Measurements from ENCODE around the gene CTCF.

CTCF gene

GRCh38 chr16:67661886-67662652, 99.7 kb downstream of the CTCF start:
- DNase-seq (ENCODE audit: low read depth, low spot score) = no peak
- ChIA-PET POLR2A (no interaction called here), CTCF (interaction anchor here (1.2 to 19.0 kb wide), 6 partner anchors 10 to 267 kb away, joined by 3 to 605 read pairs (median 16); partner anchors contain the start of genes CTCF and RIPOR1)
- TF ChIP-seq CTCF (IDR thresholded peaks at IDR 0.05; ENCODE audit: insufficient read depth, low read length, missing control alignments) = no peak
- no peak overlapping the region for H3K4me3 ChIP-seq (ENCODE audit: low read depth, low read length)

- CTCF ChIA-PET = interaction anchor here (0.9 to 19.0 kb wide), 8 partner anchors 10 to 266 kb away, joined by 3 to 605 read pairs (median 11); partner anchors contain the start of genes CTCF and RIPOR1
- TF ChIP-seq CTCF (IDR thresholded peaks at IDR 0.05; ENCODE audit: insufficient read depth, low read length, missing control alignments) = no peak
- POLR2A ChIA-PET = no interaction called here
- H3K4me3 ChIP-seq (ENCODE audit: low read depth, low read length) = no peak overlapping the region
- no peak for DNase-seq (ENCODE audit: low read depth, low spot score)
Observed at GRCh38 chr16:67662653-67663010, 100.3 kb downstream of the CTCF start.

- peak; percentile 31 for TF ChIP-seq CTCF (IDR thresholded peaks at IDR 0.05; ENCODE audit: insufficient read depth, low read length, missing control alignments)
- no peak overlapping the region for H3K4me3 ChIP-seq (ENCODE audit: low read depth, low read length)
- ChIA-PET POLR2A (no interaction called here), CTCF (interaction anchor here (0.9 to 19.0 kb wide), 11 partner anchors 9 to 265 kb away, joined by 3 to 605 read pairs (median 7); partner anchors contain the start of genes CTCF and RIPOR1)
- no peak for DNase-seq (ENCODE audit: low read depth, low spot score)
Observed at GRCh38 chr16:67663151-67663876, 101.0 kb downstream of the CTCF start.

GRCh38 chr16:67663877-67664222, 101.5 kb downstream of the CTCF start:
- no peak for DNase-seq (ENCODE audit: low read depth, low spot score)
- TF ChIP-seq CTCF (IDR thresholded peaks at IDR 0.05; ENCODE audit: insufficient read depth, low read length, missing control alignments) = no peak
- POLR2A ChIA-PET = no interaction called here
- no peak overlapping the region for H3K4me3 ChIP-seq (ENCODE audit: low read depth, low read length)
- CTCF ChIA-PET = interaction anchor here (1.2 to 19.0 kb wide), 8 partner anchors 9 to 140 kb away, joined by 3 to 605 read pairs (median 14); partner anchors contain the start of genes CARMIL2, CTCF and RIPOR1

- POLR2A ChIA-PET = no interaction called here
Observed at GRCh38 chr16:67664258-67664657, 101.9 kb downstream of the CTCF start.

More at GRCh38 chr16:67664258-67664657, 101.9 kb downstream of the CTCF start:
- no peak for DNase-seq (ENCODE audit: low read depth, low spot score)
- H3K4me3 ChIP-seq (ENCODE audit: low read depth, low read length) = no peak overlapping the region
- CTCF ChIA-PET = interaction anchor here (1.2 to 19.0 kb wide), 8 partner anchors 8 to 141 kb away, joined by 3 to 605 read pairs (median 14); partner anchors contain the start of genes CARMIL2, CTCF and RIPOR1
- no peak for TF ChIP-seq CTCF (IDR thresholded peaks at IDR 0.05; ENCODE audit: insufficient read depth, low read length, missing control alignments)

All from AG04449 (cell line).